GM19043 (cell line): ENCODE results near the gene LRP1B.

Experiments used
- ATAC-seq: cut with Tn5 transposase; IDR thresholded peaks from one replicate; pipeline ENCODE4 v1.9.1; 2021; ENCODE audit warnings: low read depth; ENCODE audit not compliant: unreplicated experiment

Gene LRP1B

GRCh38 chr2:141075753-141076152, 1055.1 kb downstream of the LRP1B start:
- ATAC-seq: no peak

GRCh38 chr2:141068053-141068682, 1062.6 kb downstream of the LRP1B start:
- ATAC-seq: no peak

- no peak for ATAC-seq
Measured at GRCh38 chr2:141065042-141065441, 1065.8 kb downstream of the LRP1B start.

- no peak for ATAC-seq
Measured at GRCh38 chr2:141063406-141063805, 1067.4 kb downstream of the LRP1B start.

- ATAC-seq: no peak
Measured at GRCh38 chr2:141062443-141062842, 1068.4 kb downstream of the LRP1B start.

GRCh38 chr2:141062031-141062430, 1068.8 kb downstream of the LRP1B start:
- ATAC-seq: no peak

- ATAC-seq: no peak
Measured at GRCh38 chr2:141058556-141058955, 1072.3 kb downstream of the LRP1B start.

- ATAC-seq: no peak
Measured at GRCh38 chr2:141055531-141055930, 1075.3 kb downstream of the LRP1B start.

- no peak for ATAC-seq
Measured at GRCh38 chr2:141048951-141049350, 1081.9 kb downstream of the LRP1B start.

- no peak for ATAC-seq
Measured at GRCh38 chr2:141041281-141041680, 1089.5 kb downstream of the LRP1B start.

- no peak for ATAC-seq
Measured at GRCh38 chr2:141038341-141038740, 1092.5 kb downstream of the LRP1B start.

- no peak for ATAC-seq
Measured at GRCh38 chr2:141037361-141037760, 1093.5 kb downstream of the LRP1B start.

- no peak for ATAC-seq
Measured at GRCh38 chr2:141035846-141036420, 1094.9 kb downstream of the LRP1B start.

- no peak for ATAC-seq
Measured at GRCh38 chr2:141029428-141030078, 1101.3 kb downstream of the LRP1B start.

GRCh38 chr2:141027221-141027620, 1103.6 kb downstream of the LRP1B start:
- no peak for ATAC-seq

- no peak for ATAC-seq
Measured at GRCh38 chr2:141021611-141022010, 1109.2 kb downstream of the LRP1B start.

GRCh38 chr2:141021109-141021508, 1109.7 kb downstream of the LRP1B start:
- ATAC-seq: no peak

- ATAC-seq: no peak
Measured at GRCh38 chr2:141020346-141020745, 1110.5 kb downstream of the LRP1B start.

- ATAC-seq: no peak
Measured at GRCh38 chr2:141015341-141016047, 1115.3 kb downstream of the LRP1B start.

GRCh38 chr2:141003967-141004657, 1126.7 kb downstream of the LRP1B start:
- no peak for ATAC-seq

GRCh38 chr2:141001750-141002149, 1129.1 kb downstream of the LRP1B start:
- no peak for ATAC-seq
